Liver (tissue), 9 donors: ENCODE measurements around the gene GRAMD4. TPM values are rescaled to one million over a fixed set of nuclear protein-coding genes. Genes with fewer than 3 reads are reported as not detected.

Experiments
- DNase-seq: peaks from one replicate; pipeline ENCODE4 v3.0.0-alpha.2; 2017; ENCODE audit warnings: low spot score
- H3K27ac ChIP-seq, 2 donors: one replicate each; pipeline ENCODE4 v1.7.0; 2013; ENCODE audit warnings: inconsistent platforms in 2 of 2, low read length in 2 of 2, control low read depth in 1 of 2, low read depth in 1 of 2, mild to moderate bottlenecking in 1 of 2
- H3K27me3 ChIP-seq, 4 donors: one replicate each; pipeline versions ENCODE4 v1.6.1 to v1.7.0; 2013; ENCODE audit warnings: low read length in 3 of 4, inconsistent platforms in 1 of 4, mild to moderate bottlenecking in 1 of 4, moderate library complexity in 1 of 4; ENCODE audit not compliant: control insufficient read depth in 4 of 4, insufficient read depth in 4 of 4
- H3K36me3 ChIP-seq, 4 donors: one replicate each; pipeline versions ENCODE4 v1.6.1 to v1.7.0; 2013; ENCODE audit warnings: low read length in 3 of 4, mild to moderate bottlenecking in 3 of 4, low read depth in 1 of 4, moderate library complexity in 1 of 4; ENCODE audit not compliant: control insufficient read depth in 4 of 4, insufficient read depth in 3 of 4
- H3K4me1 ChIP-seq, 4 donors: one replicate each; pipeline versions ENCODE4 v1.6.1 to v1.7.0; 2013; ENCODE audit warnings: low read length in 3 of 4, mild to moderate bottlenecking in 3 of 4, moderate library complexity in 1 of 4; ENCODE audit not compliant: control insufficient read depth in 4 of 4, insufficient read depth in 4 of 4
- H3K4me3 ChIP-seq, 3 donors: one replicate each; pipeline versions ENCODE4 v1.6.1 to v1.7.0; 2013; ENCODE audit warnings: low read length in 3 of 3, control low read depth in 1 of 3, low read depth in 1 of 3, mild to moderate bottlenecking in 1 of 3
- H3K9ac ChIP-seq, 2 donors: one replicate each; pipeline ENCODE4 v1.7.0; 2013; ENCODE audit warnings: low read length in 2 of 2, mild to moderate bottlenecking in 2 of 2, moderate library complexity in 2 of 2, control low read depth in 1 of 2, low read depth in 1 of 2
- H3K9me3 ChIP-seq, 4 donors: one replicate each; pipeline versions ENCODE4 v1.6.1 to v1.7.0; 2013; ENCODE audit warnings: low read length in 3 of 4; ENCODE audit not compliant: control insufficient read depth in 4 of 4
- ATF3 ChIP-seq: IDR thresholded peaks from 2 replicates; pipeline ENCODE4 v1.6.1; 2016; ENCODE audit warnings: antibody characterized with exemption
- CTCF ChIP-seq: fragments of 150-350 bp; IDR thresholded peaks from 2 replicates; pipeline ENCODE4 v1.5.1; 2017; ENCODE audit warnings: improper control_type of control experiment, low read depth, low read length; ENCODE audit not compliant: missing input control
- EGR1 ChIP-seq, 2 donors: IDR thresholded peaks; 2 replicates each; pipeline ENCODE4 v1.6.1; 2016 to 2018; ENCODE audit warnings: antibody characterized with exemption in 2 of 2, low read depth in 2 of 2
- FOXA1 ChIP-seq: IDR thresholded peaks from 2 replicates; pipeline ENCODE4 v1.6.1; 2016; ENCODE audit warnings: antibody characterized with exemption
- FOXA2 ChIP-seq: IDR thresholded peaks from 2 replicates; pipeline ENCODE4 v1.6.1; 2016; ENCODE audit warnings: antibody characterized with exemption
- GABPA ChIP-seq, 2 donors: IDR thresholded peaks in 1 of 2; conservative IDR thresholded peaks in 1 of 2; 2 replicates each; pipeline ENCODE4 v1.6.1; 2016; ENCODE audit warnings: antibody characterized with exemption in 2 of 2, mild to moderate bottlenecking in 1 of 2, moderate library complexity in 1 of 2
- HNF4A ChIP-seq, 2 donors: conservative IDR thresholded peaks; 2 replicates each; pipeline ENCODE4 v1.6.1; 2016; ENCODE audit warnings: antibody characterized with exemption in 2 of 2, mild to moderate bottlenecking in 2 of 2
- HNF4G ChIP-seq: IDR thresholded peaks from 2 replicates; pipeline ENCODE4 v1.6.1; 2016; ENCODE audit warnings: antibody characterized with exemption
- JUND ChIP-seq, 2 donors: IDR thresholded peaks; 2 replicates each; pipeline ENCODE4 v1.6.1; 2016; ENCODE audit warnings: antibody characterized with exemption in 2 of 2
- MAX ChIP-seq: IDR thresholded peaks from 2 replicates; pipeline ENCODE4 v1.6.1; 2016; ENCODE audit warnings: antibody characterized with exemption
- NR2F2 ChIP-seq: IDR thresholded peaks from 2 replicates; pipeline ENCODE4 v1.6.1; 2016; ENCODE audit warnings: antibody characterized with exemption
- RAD21 ChIP-seq, 2 donors: IDR thresholded peaks; 2 replicates each; pipeline ENCODE4 v1.6.1; 2016; ENCODE audit warnings: antibody characterized with exemption in 2 of 2, mild to moderate bottlenecking in 2 of 2
- REST ChIP-seq: IDR thresholded peaks from 2 replicates; pipeline ENCODE4 v1.6.1; 2016; ENCODE audit warnings: antibody characterized with exemption, mild to moderate bottlenecking
- RXRA ChIP-seq, 2 donors: IDR thresholded peaks; 2 replicates each; pipeline ENCODE4 v1.6.1; 2017 to 2018; ENCODE audit warnings: antibody characterized with exemption in 2 of 2, mild to moderate bottlenecking in 1 of 2
- SP1 ChIP-seq: IDR thresholded peaks from 2 replicates; pipeline ENCODE4 v1.6.1; 2018; ENCODE audit warnings: antibody characterized with exemption, mild to moderate bottlenecking
- TAF1 ChIP-seq: conservative IDR thresholded peaks from 2 replicates; pipeline ENCODE4 v1.6.1; 2016; ENCODE audit warnings: antibody characterized with exemption, mild to moderate bottlenecking
- YY1 ChIP-seq: IDR thresholded peaks from 2 replicates; pipeline ENCODE4 v1.6.1; 2016; ENCODE audit warnings: antibody characterized with exemption, mild to moderate bottlenecking
- ZBTB33 ChIP-seq: IDR thresholded peaks from 2 replicates; pipeline ENCODE4 v1.6.1; 2016; ENCODE audit warnings: antibody characterized with exemption
- WGBS: extraction: QIAGEN DNeasy Blood & Tissue Kit; methylation state at CpG from one replicate; pipeline ENCODE4 v1.1.7; 2013; 5-methylcytosine and 5-hydroxymethylcytosine counted together
- polyA plus RNA-seq, 2 donors: library from polyadenylated mRNA; stranded (reverse) in 1 of 2; unstranded in 1 of 2; fragments of 200-250 nt in 1 of 2; fragments of >200 nt in 1 of 2; fragmentation: Nextera tagmentation in 1 of 2; extraction: Ambion mirVana in 1 of 2; gene quantifications; one replicate each; pipeline versions ENCODE4 v1.2.1 to v1.2.3, GENCODE V29; 2013 to 2015
- total RNA-seq, 2 donors: library from RNA; depleted of rRNA; stranded (reverse); fragments of >200 nt; gene quantifications; one replicate each; pipeline ENCODE4 v1.2.3, GENCODE V29; 2014
- donor health status: healthy.
- donor health status: healthy.
- donor health status: healthy.
- donor health status: healthy.
- donor health status: healthy.

Gene GRAMD4
- total and polyA plus RNA-seq, 4 donors: 2.7 to 53.5 (median 21.6) TPM

GRCh38 chr22:46578824-46579561 lies 41.2 kb upstream of the GRAMD4 start:
- Histone ChIP-seq H3K36me3 (no peaks in the 10 kb centered on the region), H3K9me3 (no peaks in the 10 kb centered on the region), H3K27me3 (no peaks in the 10 kb centered on the region), H3K4me1 (peaks cover 32 to 68% (median 52%) of the 10 kb centered on the region in 4 donors), H3K9ac (peak overlapping the region in 1 of 2 donors; percentile 34), H3K27ac (peak overlapping the region; percentile 16 to 60), H3K4me3 (no peak overlapping the region)
- TF ChIP-seq TAF1 (no peak), ZBTB33 (no peak), EGR1 (IDR thresholded peaks at IDR 0.05; ENCODE audit: low read depth in 2 of 2) (no peak), RAD21 (IDR thresholded peaks at IDR 0.05) (peak in 1 of 2 donors; percentile 24), RXRA (IDR thresholded peaks at IDR 0.05) (peak; percentile 18 to 24), HNF4G (peak; percentile 14), FOXA2 (no peak), YY1 (peak; percentile 27), GABPA (IDR thresholded peaks at IDR 0.05 in 1 of 2, conservative IDR thresholded peaks at IDR 0.05 in 1 of 2) (no peak), CTCF (no peak), FOXA1 (no peak), SP1 (no peak), MAX (no peak), NR2F2 (no peak), REST (no peak), HNF4A (conservative IDR thresholded peaks at IDR 0.05) (peak; percentile 38 to 46), JUND (IDR thresholded peaks at IDR 0.05) (no peak), ATF3 (no peak)
- no peak for DNase-seq
- WGBS: 40% methylated on average over 15 of the region's 15 CpGs
